ENCODE data around the gene NFASC. TPM values are rescaled to one million over a fixed set of nuclear protein-coding genes. Genes with fewer than 3 reads are reported as not detected.

NFASC gene
- total and polyA plus RNA-seq, 4 donors: 0.23 to 5.4 (median 1.9) TPM

DNA sequence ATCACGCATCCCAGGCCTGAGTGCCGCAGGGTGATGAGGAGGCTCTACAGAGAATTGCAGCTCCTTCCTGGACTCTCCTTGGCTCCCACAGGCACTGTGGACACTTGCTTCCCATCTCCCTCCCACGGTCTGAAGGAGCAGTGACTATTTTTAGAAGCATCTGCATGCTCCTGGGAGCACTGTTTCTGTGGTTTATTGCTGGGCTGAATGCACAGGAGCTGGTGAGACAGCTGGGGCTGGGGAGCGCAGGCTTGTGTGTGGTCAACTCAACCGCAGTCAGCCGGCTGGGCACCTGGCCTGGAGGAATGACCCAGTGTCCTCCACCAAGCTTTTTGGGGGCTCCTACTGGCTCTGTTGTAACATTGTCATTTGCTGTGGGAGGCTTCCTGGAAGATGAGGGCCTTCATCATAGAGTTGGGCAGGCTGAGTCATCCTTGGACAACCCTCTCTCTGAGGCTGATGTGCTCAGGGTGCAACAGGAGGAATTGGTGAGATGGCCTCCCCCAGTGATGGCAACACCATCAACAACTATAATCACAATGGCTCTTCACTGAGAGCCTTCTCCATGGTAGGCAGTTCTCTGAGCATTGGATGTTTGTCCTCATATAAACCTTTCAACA is 1.7 kb downstream of the NFASC start (continued):
- TF ChIP-seq, protein P1, sequence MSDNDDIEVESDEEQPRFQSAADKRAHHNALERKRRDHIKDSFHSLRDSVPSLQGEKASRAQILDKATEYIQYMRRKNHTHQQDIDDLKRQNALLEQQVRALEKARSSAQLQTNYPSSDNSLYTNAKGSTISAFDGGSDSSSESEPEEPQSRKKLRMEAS (IDR thresholded peaks at IDR 0.05): no peak
- no peak for TF ChIP-seq RXRA (IDR thresholded peaks at IDR 0.05)

DNA sequence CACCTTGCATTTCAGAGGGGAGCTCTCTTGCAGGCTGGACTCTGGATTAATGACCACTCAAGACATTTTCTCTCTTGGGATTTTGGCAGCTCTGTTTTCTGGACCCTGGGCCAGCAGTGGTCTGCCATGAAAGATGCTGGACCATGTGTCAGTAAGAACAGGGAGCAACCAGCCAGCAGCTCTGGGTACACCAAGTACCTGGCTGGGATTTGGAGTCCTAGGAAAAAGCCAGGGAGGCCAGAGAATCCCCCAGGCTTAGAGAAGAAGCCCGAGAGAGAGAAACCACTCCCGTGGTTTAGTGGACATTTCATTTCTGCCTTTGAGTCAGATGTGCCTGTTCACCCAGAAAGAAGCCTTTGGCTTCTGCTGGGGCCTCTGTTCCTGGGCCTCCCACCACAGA is 2.5 kb downstream of the NFASC start:
- no peaks in the 10 kb centered on the region for H3K27me3 ChIP-seq (ENCODE audit: control insufficient read depth in 4 of 4, insufficient read depth in 4 of 4, low read length in 3 of 4)

DNA sequence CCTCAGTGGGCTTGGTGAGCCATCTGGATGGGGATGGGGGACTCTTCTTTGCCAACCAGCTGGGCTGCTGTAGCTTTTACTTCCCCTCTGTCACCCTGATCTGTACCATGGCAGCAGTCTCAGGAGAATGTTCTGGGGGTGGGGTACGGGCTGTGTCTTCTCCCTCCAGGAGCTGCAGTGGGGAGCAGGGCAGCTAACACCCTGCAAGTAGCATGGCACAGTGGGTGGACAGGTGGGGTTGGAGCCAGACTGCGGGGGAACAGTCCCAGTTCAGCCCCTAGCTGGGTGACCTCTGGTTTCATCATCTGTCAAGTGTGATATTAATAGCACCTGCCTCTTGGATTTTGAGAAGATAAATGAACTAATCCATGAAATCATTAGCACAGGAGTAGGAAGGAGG is 3.1 kb downstream of the NFASC start:
- TF ChIP-seq YY1 (IDR thresholded peaks at IDR 0.05) (no peak), TAF1 (conservative IDR thresholded peaks at IDR 0.05) (no peak), JUND (IDR thresholded peaks at IDR 0.05) (no peak), HNF4A (conservative IDR thresholded peaks at IDR 0.05) (no peak), FOXA1 (IDR thresholded peaks at IDR 0.05) (no peak), GABPA (IDR thresholded peaks at IDR 0.05 in 1 of 2, conservative IDR thresholded peaks at IDR 0.05 in 1 of 2) (no peak), RAD21 (IDR thresholded peaks at IDR 0.05) (no peak)
- TF ChIP-seq, protein P2, sequence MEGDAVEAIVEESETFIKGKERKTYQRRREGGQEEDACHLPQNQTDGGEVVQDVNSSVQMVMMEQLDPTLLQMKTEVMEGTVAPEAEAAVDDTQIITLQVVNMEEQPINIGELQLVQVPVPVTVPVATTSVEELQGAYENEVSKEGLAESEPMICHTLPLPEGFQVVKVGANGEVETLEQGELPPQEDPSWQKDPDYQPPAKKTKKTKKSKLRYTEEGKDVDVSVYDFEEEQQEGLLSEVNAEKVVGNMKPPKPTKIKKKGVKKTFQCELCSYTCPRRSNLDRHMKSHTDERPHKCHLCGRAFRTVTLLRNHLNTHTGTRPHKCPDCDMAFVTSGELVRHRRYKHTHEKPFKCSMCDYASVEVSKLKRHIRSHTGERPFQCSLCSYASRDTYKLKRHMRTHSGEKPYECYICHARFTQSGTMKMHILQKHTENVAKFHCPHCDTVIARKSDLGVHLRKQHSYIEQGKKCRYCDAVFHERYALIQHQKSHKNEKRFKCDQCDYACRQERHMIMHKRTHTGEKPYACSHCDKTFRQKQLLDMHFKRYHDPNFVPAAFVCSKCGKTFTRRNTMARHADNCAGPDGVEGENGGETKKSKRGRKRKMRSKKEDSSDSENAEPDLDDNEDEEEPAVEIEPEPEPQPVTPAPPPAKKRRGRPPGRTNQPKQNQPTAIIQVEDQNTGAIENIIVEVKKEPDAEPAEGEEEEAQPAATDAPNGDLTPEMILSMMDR (IDR thresholded peaks at IDR 0.05; ENCODE audit: low read depth, low read length, missing input control): no peak
- H3K4me3 ChIP-seq (ENCODE audit: low read depth in 1 of 3, low read length in 3 of 3): no peak overlapping the region
- no peaks in the 10 kb centered on the region for H3K27me3 ChIP-seq (ENCODE audit: control insufficient read depth in 4 of 4, insufficient read depth in 4 of 4, low read length in 3 of 4)
- no peak for DNase-seq (ENCODE audit: low spot score)
- H3K9ac ChIP-seq (ENCODE audit: low read depth in 1 of 2, low read length in 2 of 2): no peak overlapping the region
- no peaks in the 10 kb centered on the region for H3K4me1 ChIP-seq (ENCODE audit: control insufficient read depth in 4 of 4, insufficient read depth in 4 of 4, low read length in 3 of 4)
- 93% methylated on average over 2 of the region's 2 CpGs for WGBS
- H3K27ac ChIP-seq (ENCODE audit: low read depth in 1 of 2, low read length in 2 of 2): no peak overlapping the region
- no peaks in the 10 kb centered on the region for H3K36me3 ChIP-seq (ENCODE audit: control insufficient read depth in 4 of 4, insufficient read depth in 3 of 4, low read depth in 1 of 4, low read length in 3 of 4)
- H3K9me3 ChIP-seq (ENCODE audit: control insufficient read depth in 4 of 4, low read length in 3 of 4): no peaks in the 10 kb centered on the region

More for the DNA sequence above, 2.5 kb downstream of the NFASC start:
- no peak overlapping the region for H3K4me3 ChIP-seq (ENCODE audit: low read depth in 1 of 3, low read length in 3 of 3)
- WGBS: 87% methylated on average over 2 of the region's 2 CpGs
- H3K9me3 ChIP-seq (ENCODE audit: control insufficient read depth in 4 of 4, low read length in 3 of 4): no peaks in the 10 kb centered on the region
- no peaks in the 10 kb centered on the region for H3K4me1 ChIP-seq (ENCODE audit: control insufficient read depth in 4 of 4, insufficient read depth in 4 of 4, low read length in 3 of 4)
- H3K9ac ChIP-seq (ENCODE audit: low read depth in 1 of 2, low read length in 2 of 2): no peak overlapping the region
- no peak overlapping the region for H3K27ac ChIP-seq (ENCODE audit: low read depth in 1 of 2, low read length in 2 of 2)
- no peak for DNase-seq (ENCODE audit: low spot score)
- no peaks in the 10 kb centered on the region for H3K36me3 ChIP-seq (ENCODE audit: control insufficient read depth in 4 of 4, insufficient read depth in 3 of 4, low read depth in 1 of 4, low read length in 3 of 4)
- TF ChIP-seq RXRA (IDR thresholded peaks at IDR 0.05) (no peak), YY1 (IDR thresholded peaks at IDR 0.05) (no peak)

DNA sequence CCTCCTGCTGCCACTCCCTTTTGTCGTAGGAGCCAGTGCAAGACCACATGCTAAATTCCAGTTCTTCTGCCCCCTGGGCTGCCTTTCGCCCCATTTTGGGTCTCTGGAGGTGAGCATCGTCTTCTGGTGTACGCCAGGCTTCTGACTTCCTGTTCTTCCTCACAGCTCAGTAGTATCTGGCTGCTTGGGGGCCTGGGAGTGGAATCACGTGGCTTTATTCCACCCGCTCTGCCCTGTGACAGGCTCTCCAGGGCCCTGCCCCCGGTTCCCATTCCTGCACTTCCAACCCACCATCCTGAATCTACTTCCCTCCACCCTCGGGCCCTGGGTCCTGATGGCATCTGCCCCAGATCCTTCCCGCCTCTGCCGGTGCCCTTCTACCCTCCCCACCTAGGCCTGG is 3.6 kb downstream of the NFASC start:
- DNase-seq (ENCODE audit: low spot score): no peak
- Histone ChIP-seq H3K36me3 (ENCODE audit: control insufficient read depth in 4 of 4, insufficient read depth in 3 of 4, low read depth in 1 of 4, low read length in 3 of 4) (no peaks in the 10 kb centered on the region), H3K4me3 (ENCODE audit: low read depth in 1 of 3, low read length in 3 of 3) (no peak overlapping the region), H3K9me3 (ENCODE audit: control insufficient read depth in 4 of 4, low read length in 3 of 4) (no peaks in the 10 kb centered on the region), H3K9ac (ENCODE audit: low read depth in 1 of 2, low read length in 2 of 2) (no peak overlapping the region), H3K27me3 (ENCODE audit: control insufficient read depth in 4 of 4, insufficient read depth in 4 of 4, low read length in 3 of 4) (no peaks in the 10 kb centered on the region), H3K27ac (ENCODE audit: low read depth in 1 of 2, low read length in 2 of 2) (no peak overlapping the region), H3K4me1 (ENCODE audit: control insufficient read depth in 4 of 4, insufficient read depth in 4 of 4, low read length in 3 of 4) (no peaks in the 10 kb centered on the region)
- TF ChIP-seq HNF4A (conservative IDR thresholded peaks at IDR 0.05): no peak
- TF ChIP-seq, protein P2 (IDR thresholded peaks at IDR 0.05; ENCODE audit: low read depth, low read length, missing input control): no peak
- TF ChIP-seq HNF4G (IDR thresholded peaks at IDR 0.05): no peak
- TF ChIP-seq, protein P1 (IDR thresholded peaks at IDR 0.05): no peak
- WGBS: 90% methylated on average over 10 of the region's 10 CpGs
